Measurements from ENCODE around the gene ARHGAP30.
"Not testable (repeated sequence)": the region's sequence is repeated elsewhere in the genome, so short reads cannot be mapped to it uniquely, and the experiment has no call there.

- TF ChIP-seq POLR2AphosphoS5, CTCF (IDR thresholded peaks at IDR 0.05): not testable (repeated sequence)
Measured at GRCh38 chr1:161019111-161019660, 50.5 kb downstream of the ARHGAP30 start.
